ENCODE results near the gene SPSB2.

GRCh38 chr12:6821591-6822425 is 51.3 kb downstream of the SPSB2 start, which contains the start of gene GPR162:
- no peak for TF ChIP-seq CTCF (IDR thresholded peaks at IDR 0.05)
- TF ChIP-seq POLR2A (IDR thresholded peaks at IDR 0.05): no peak

Measured in esophagus squamous epithelium (tissue), 4 donors.